ENCODE results near the gene SNX24. TPM values are rescaled to one million over a fixed set of nuclear protein-coding genes. Genes with fewer than 3 reads are reported as not detected.
A peak's percentile ranks its signal among the peaks of the same experiment; 100 is the strongest.

The SNX24 gene
- total and polyA plus RNA-seq, 2 donors (not counting 1 experiment from before 2014, with no cell fraction given): 13.4 to 22.3 TPM

- no peak overlapping the region for H3K4me2 ChIP-seq (ENCODE audit: extremely low read depth, insufficient read depth, low read length)
- H2AFZ ChIP-seq (ENCODE audit: low read length): no peak overlapping the region
- no peaks in the 10 kb centered on the region for H3K27me3 ChIP-seq (ENCODE audit: control insufficient read depth, insufficient read depth, low read length)
- H3K4me3 ChIP-seq (replicated peaks in 1 of 4; ENCODE audit: control extremely low read depth in 1 of 4, insufficient read depth in 1 of 4, low read depth in 3 of 4, low read length in 4 of 4): no peak overlapping the region
- H3K4me1 ChIP-seq (ENCODE audit: control insufficient read depth, extremely low read depth, insufficient read depth, low read length): peaks cover 6% of the 10 kb centered on the region
- no peaks in the 10 kb centered on the region for H3K79me2 ChIP-seq (ENCODE audit: control insufficient read depth, insufficient read depth, low read length)
- no peaks in the 10 kb centered on the region for H3K9me3 ChIP-seq (ENCODE audit: control insufficient read depth, insufficient read depth, low read depth, low read length)
- no peak overlapping the region for H3K27ac ChIP-seq (ENCODE audit: insufficient read depth, low read length)
- no peak for DNase-seq (ENCODE audit: low read depth in 2 of 2)
- H3K9ac ChIP-seq (ENCODE audit: insufficient read depth, low read length): no peak overlapping the region
- no peak for TF ChIP-seq CTCF (conservative IDR thresholded peaks at IDR 0.05 in 1 of 2, IDR thresholded peaks at IDR 0.05 in 1 of 2; ENCODE audit: low read depth in 1 of 2, low read length in 2 of 2)
- no peak for TF ChIP-seq EZH2 (IDR thresholded peaks at IDR 0.05; ENCODE audit: low read length, missing control alignments)
- no peaks in the 10 kb centered on the region for H4K20me1 ChIP-seq (ENCODE audit: control insufficient read depth, extremely low read depth, insufficient read depth, low read length)
- H3K36me3 ChIP-seq (ENCODE audit: control insufficient read depth, insufficient read depth, low read length): no peaks in the 10 kb centered on the region
Observed at GRCh38 chr5:122839731-122840130, 5.7 kb upstream of the SNX24 start.

- Histone ChIP-seq H3K36me3 (ENCODE audit: control insufficient read depth, insufficient read depth, low read length) (no peaks in the 10 kb centered on the region), H3K4me1 (ENCODE audit: control insufficient read depth, extremely low read depth, insufficient read depth, low read length) (peaks cover 8% of the 10 kb centered on the region), H2AFZ (ENCODE audit: low read length) (no peak overlapping the region), H3K4me2 (ENCODE audit: extremely low read depth, insufficient read depth, low read length) (no peak overlapping the region), H4K20me1 (ENCODE audit: control insufficient read depth, extremely low read depth, insufficient read depth, low read length) (no peaks in the 10 kb centered on the region), H3K4me3 (replicated peaks in 1 of 4; ENCODE audit: control extremely low read depth in 1 of 4, insufficient read depth in 1 of 4, low read depth in 3 of 4, low read length in 4 of 4) (no peak overlapping the region), H3K27me3 (ENCODE audit: control insufficient read depth, insufficient read depth, low read length) (no peaks in the 10 kb centered on the region), H3K79me2 (ENCODE audit: control insufficient read depth, insufficient read depth, low read length) (no peaks in the 10 kb centered on the region), H3K9ac (ENCODE audit: insufficient read depth, low read length) (no peak overlapping the region), H3K9me3 (ENCODE audit: control insufficient read depth, insufficient read depth, low read depth, low read length) (no peaks in the 10 kb centered on the region), H3K27ac (ENCODE audit: insufficient read depth, low read length) (no peak overlapping the region)
- TF ChIP-seq EZH2 (IDR thresholded peaks at IDR 0.05; ENCODE audit: low read length, missing control alignments) (no peak), CTCF (conservative IDR thresholded peaks at IDR 0.05 in 1 of 2, IDR thresholded peaks at IDR 0.05 in 1 of 2; ENCODE audit: low read depth in 1 of 2, low read length in 2 of 2) (no peak)
- DNase-seq (ENCODE audit: low read depth in 2 of 2): no peak
Observed at GRCh38 chr5:122842016-122842580, 3.3 kb upstream of the SNX24 start.

GRCh38 chr5:122844136-122844909, 1.1 kb upstream of the SNX24 start:
- H4K20me1 ChIP-seq (ENCODE audit: control insufficient read depth, extremely low read depth, insufficient read depth, low read length): no peaks in the 10 kb centered on the region
- H3K4me3 ChIP-seq (replicated peaks in 1 of 4; ENCODE audit: control extremely low read depth in 1 of 4, insufficient read depth in 1 of 4, low read depth in 3 of 4, low read length in 4 of 4): peak overlapping the region; percentile 71 to 89 (median 80)
- H3K4me2 ChIP-seq (ENCODE audit: extremely low read depth, insufficient read depth, low read length): peak overlapping the region; percentile 79
- H3K27ac ChIP-seq (ENCODE audit: insufficient read depth, low read length): peak overlapping the region; percentile 62
- H3K9ac ChIP-seq (ENCODE audit: insufficient read depth, low read length): no peak overlapping the region
- H3K27me3 ChIP-seq (ENCODE audit: control insufficient read depth, insufficient read depth, low read length): no peaks in the 10 kb centered on the region
- no peaks in the 10 kb centered on the region for H3K36me3 ChIP-seq (ENCODE audit: control insufficient read depth, insufficient read depth, low read length)
- peaks cover 1% of the 10 kb centered on the region for H3K79me2 ChIP-seq (ENCODE audit: control insufficient read depth, insufficient read depth, low read length)
- H3K9me3 ChIP-seq (ENCODE audit: control insufficient read depth, insufficient read depth, low read depth, low read length): no peaks in the 10 kb centered on the region
- no peak for TF ChIP-seq EZH2 (IDR thresholded peaks at IDR 0.05; ENCODE audit: low read length, missing control alignments)
- TF ChIP-seq CTCF (conservative IDR thresholded peaks at IDR 0.05 in 1 of 2, IDR thresholded peaks at IDR 0.05 in 1 of 2; ENCODE audit: low read depth in 1 of 2, low read length in 2 of 2): no peak
- peak overlapping the region; percentile 20 for H2AFZ ChIP-seq (ENCODE audit: low read length)
- H3K4me1 ChIP-seq (ENCODE audit: control insufficient read depth, extremely low read depth, insufficient read depth, low read length): peaks cover 8% of the 10 kb centered on the region
- DNase-seq (ENCODE audit: low read depth in 2 of 2): peak in 1 of 2 donors; percentile 23
